GM12892 (cell line): ENCODE results near the gene PRIM2.
"Not testable (repeated sequence)": the region's sequence is repeated elsewhere in the genome, so short reads cannot be mapped to it uniquely, and the experiment has no call there.

Experiments
- POLR2A ChIP-seq: IDR thresholded peaks from 2 replicates; pipeline ENCODE4 v1.6.1; 2011; ENCODE audit warnings: low read depth, low read length, control low read depth
- POLR2AphosphoS5 ChIP-seq: IDR thresholded peaks from 2 replicates; pipeline ENCODE4 v1.6.1; 2011; ENCODE audit warnings: low read depth, low read length, control low read depth
- TAF1 ChIP-seq: IDR thresholded peaks from 2 replicates; pipeline ENCODE4 v1.6.1; 2011; ENCODE audit warnings: low read depth, mild to moderate bottlenecking, control low read depth, low read length, borderline replicate concordance

DNA sequence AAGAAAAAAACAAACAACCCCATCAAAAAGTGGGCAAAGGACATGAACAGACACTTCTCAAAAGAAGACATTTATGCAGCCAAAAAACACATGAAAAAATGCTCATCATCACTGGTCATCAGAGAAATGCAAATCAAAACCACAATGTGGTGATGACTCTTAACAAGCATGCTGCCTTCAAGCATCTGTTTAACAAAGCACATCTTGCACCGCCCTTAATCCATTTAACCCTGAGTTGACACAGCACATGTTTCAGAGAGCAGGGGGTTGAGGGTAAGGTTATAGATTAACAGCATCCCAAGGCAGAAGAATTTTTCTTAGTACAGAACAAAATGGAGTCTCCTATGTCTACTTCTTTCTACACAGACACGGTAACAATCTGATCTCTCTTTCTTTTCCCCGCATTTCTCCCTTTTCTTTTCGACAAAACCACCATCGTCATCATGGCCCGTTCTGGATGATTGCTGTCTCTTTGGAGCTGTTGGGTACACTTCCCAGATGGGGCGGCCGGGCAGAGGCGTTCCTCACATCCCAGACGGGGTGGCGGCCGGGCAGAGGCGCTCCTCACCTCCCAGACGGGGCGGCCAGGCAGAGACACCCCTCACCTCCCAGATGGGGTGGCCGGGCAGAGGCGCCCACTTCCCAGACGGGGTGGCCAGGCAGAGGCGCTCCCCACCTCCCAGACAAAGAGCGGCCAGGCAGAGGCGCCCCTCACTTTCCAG, 7.2 kb upstream of the PRIM2 start:
- TF ChIP-seq POLR2A, POLR2AphosphoS5, TAF1: not testable (repeated sequence)
